Measurements from ENCODE around the gene ELOVL7. TPM values are rescaled to one million over a fixed set of nuclear protein-coding genes. Genes with fewer than 3 reads are reported as not detected.

Gene ELOVL7
- total RNA-seq, 4 donors from 2014 or later: 2.1 to 14.3 (median 7.5) TPM

DNA sequence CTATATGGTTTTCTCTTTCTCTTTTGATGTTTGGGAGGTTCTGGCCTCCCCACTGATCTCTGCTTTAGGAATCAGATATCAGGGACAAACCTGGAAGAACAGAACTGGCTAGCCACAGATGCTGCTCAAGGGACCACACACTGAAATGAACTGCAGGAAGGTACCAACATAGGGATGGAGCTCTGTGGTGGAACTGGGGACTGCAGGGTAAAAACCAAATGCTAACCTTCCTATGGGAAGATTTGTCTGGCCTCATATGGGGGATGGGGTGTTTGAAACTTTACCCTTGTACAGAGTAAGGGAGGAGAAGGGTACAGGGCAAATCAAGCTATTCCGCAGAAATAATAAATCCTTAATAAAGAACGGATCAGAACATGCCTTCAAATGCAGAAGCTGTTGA, 49.4 kb downstream of the ELOVL7 start:
- no peak for DNase-seq (ENCODE audit: low spot score)
- ATAC-seq (ENCODE audit: low FRiP score): no peak
- TF ChIP-seq, protein P1, sequence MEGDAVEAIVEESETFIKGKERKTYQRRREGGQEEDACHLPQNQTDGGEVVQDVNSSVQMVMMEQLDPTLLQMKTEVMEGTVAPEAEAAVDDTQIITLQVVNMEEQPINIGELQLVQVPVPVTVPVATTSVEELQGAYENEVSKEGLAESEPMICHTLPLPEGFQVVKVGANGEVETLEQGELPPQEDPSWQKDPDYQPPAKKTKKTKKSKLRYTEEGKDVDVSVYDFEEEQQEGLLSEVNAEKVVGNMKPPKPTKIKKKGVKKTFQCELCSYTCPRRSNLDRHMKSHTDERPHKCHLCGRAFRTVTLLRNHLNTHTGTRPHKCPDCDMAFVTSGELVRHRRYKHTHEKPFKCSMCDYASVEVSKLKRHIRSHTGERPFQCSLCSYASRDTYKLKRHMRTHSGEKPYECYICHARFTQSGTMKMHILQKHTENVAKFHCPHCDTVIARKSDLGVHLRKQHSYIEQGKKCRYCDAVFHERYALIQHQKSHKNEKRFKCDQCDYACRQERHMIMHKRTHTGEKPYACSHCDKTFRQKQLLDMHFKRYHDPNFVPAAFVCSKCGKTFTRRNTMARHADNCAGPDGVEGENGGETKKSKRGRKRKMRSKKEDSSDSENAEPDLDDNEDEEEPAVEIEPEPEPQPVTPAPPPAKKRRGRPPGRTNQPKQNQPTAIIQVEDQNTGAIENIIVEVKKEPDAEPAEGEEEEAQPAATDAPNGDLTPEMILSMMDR (IDR thresholded peaks at IDR 0.05): no peak

DNA sequence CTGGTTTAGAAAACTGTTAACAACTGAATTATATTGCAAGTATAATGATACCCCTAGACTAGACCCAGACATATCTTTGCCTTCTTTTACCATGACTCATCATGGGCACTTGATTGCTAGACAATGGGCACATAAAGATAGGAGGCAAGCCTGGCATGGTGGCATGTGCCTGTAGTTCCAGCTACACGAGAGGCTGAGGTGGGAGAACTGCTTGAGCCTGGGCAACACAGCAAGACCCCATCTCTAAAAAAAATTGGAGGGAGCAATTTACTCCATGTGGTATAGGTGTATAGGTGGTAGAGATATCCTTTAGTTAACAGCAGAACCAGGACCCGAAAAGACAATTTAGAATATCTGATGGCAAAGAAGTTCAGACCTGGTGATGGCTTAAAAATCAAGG, 51.6 kb downstream of the ELOVL7 start:
- no peak for DNase-seq (ENCODE audit: low spot score)
- ATAC-seq (ENCODE audit: low FRiP score): no peak
- TF ChIP-seq, protein P1 (IDR thresholded peaks at IDR 0.05): no peak

DNA sequence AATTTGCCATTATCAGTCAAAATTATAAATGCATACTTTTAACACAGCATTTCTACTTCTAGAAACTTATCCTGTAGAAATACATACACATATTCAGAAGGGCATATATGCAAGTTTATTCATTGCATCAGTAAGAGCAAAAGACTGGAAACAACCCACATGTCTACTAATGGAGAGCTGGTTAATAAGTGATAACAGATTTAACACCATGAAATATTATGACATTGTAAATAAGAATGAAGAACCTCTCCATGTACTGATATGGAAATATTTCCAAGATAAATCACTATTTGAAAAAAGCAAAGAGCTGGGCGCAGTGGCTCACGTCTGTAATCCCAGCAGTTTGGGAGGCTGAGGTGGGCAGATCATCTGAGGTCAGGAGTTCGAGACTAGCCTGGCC, 54.5 kb downstream of the ELOVL7 start:
- no peak for DNase-seq (ENCODE audit: low spot score)
- TF ChIP-seq, protein P1 (IDR thresholded peaks at IDR 0.05): no peak
- ATAC-seq (ENCODE audit: low FRiP score): no peak

DNA sequence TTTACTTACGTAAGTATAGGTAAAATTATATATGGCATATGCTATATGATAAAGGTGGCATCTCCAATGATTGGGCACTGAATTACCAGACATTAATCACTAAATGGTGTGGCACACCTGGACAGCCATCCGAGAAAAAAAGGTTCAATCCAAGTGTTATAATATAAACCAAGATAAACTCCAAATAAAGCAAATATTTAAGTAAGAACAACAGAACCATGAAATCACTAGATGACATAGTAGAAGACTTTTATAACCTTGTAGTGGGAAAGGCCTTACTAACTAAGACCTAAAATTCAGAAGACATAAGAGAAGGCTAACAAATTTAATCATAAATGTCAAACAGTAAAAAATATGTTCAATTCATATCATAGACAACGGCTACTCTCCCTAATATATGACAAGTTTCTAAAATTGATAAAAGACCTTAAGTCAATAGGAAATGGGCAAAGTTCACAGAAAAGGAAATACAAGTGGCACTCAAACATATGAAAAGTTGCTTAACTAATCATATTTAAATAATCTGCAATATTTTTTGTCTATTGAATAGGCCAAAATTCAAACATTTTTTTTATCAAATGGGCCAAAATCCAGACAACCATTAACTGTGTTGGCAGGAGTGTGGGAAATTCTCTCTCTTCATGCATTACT, 55.1 kb downstream of the ELOVL7 start:
- DNase-seq (ENCODE audit: low spot score) (no peak), ATAC-seq (ENCODE audit: low FRiP score) (no peak)
- TF ChIP-seq, protein P1 (IDR thresholded peaks at IDR 0.05): no peak

DNA sequence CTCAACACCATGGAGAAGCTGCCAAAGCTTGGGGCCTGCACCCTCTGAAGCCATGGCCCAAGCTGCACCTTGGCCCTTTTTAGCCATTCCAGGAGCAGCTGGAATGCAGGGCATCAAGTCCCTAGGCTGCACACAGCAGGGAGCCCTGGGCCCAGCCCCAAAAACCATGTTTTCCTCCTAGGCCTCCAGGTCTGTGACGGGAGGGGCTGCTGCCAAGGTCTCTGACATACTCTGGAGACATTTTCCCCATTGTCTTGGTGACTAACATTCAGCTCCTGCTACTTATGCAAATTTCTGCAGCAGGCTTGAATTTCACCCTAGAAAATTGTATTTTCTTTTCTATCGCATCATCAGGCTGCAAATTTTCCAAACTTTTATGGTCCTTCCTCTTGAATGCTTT, 64.6 kb downstream of the ELOVL7 start:
- no peak for DNase-seq (ENCODE audit: low spot score)
- TF ChIP-seq, protein P1 (IDR thresholded peaks at IDR 0.05): no peak
- ATAC-seq (ENCODE audit: low FRiP score): no peak

DNA sequence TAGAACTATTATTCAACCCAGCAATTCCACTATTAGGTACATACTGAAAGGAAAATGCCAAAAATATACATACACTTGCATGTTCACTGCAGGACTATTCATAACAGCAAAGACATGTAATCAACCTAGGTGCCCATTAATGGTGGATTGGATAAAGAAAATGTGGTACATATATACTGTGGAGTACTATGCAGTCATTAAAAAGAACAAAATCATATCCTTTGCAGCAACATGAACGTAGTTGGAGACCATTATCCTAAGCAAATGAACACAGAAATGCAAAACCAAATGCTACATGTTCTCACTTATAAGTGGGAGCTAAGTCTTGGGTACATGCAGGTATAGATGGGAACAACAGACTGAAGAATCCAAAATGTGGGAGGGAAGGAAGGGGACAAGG, 67.7 kb downstream of the ELOVL7 start:
- no peak for DNase-seq (ENCODE audit: low spot score)
- TF ChIP-seq, protein P1 (IDR thresholded peaks at IDR 0.05): no peak
- no peak for ATAC-seq (ENCODE audit: low FRiP score)

DNA sequence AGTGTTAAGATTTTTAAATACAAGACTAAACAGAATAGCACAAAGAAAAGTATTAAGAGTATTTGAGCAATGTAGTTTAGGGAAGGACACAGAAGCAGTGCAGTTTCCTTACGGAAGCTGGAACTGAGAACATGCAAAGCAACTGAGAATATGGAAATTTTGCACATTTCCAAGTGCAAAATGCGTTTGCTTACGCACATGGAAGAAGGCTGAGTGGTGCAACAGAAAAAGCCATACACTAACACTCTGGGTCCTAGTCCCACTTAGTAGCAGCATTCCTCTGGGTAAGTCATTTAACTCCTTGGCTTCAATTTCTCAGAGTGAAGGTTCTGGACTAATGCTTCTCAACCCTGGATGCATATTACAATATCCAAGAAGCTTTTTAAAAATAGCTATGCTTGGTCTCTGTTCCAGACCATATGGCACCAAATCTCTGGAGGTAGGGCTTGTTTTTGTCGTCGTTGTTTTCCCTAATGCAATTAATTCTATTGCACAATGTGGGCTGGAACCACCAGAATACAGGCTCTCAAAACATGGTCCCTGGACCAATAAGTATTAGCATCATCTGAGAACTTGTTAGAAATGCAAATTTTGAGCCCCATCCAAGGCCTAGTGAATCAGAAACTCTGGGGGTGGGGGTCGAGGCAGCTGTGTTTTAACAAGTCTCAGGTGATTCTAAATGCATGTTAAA, 78.9 kb downstream of the ELOVL7 start:
- TF ChIP-seq, protein P1 (IDR thresholded peaks at IDR 0.05): no peak
- ATAC-seq (ENCODE audit: low FRiP score): no peak
- no peak for DNase-seq (ENCODE audit: low spot score)
